ENCODE data around the gene RPIA. TPM values are rescaled to one million over a fixed set of nuclear protein-coding genes. Genes with fewer than 3 reads are reported as not detected.
"Not testable (repeated sequence)": the region's sequence is repeated elsewhere in the genome, so short reads cannot be mapped to it uniquely, and the experiment has no call there.

The RPIA gene
- total and polyA plus RNA-seq, 4 donors = 0.88 to 29.4 (median 3.1) TPM

GRCh38 chr2:88765154-88765888 lies 73.8 kb downstream of the RPIA start (continued):
- TF ChIP-seq YY1 (IDR thresholded peaks at IDR 0.05) = no peak

GRCh38 chr2:88765889-88766481 lies 74.5 kb downstream of the RPIA start:
- H3K9ac ChIP-seq (ENCODE audit: low read depth in 1 of 2, low read length in 2 of 2); H3K36me3 ChIP-seq (ENCODE audit: control insufficient read depth in 4 of 4, insufficient read depth in 3 of 4, low read depth in 1 of 4, low read length in 3 of 4); H3K27ac ChIP-seq (ENCODE audit: low read depth in 1 of 2, low read length in 2 of 2); DNase-seq (ENCODE audit: low spot score); H3K9me3 ChIP-seq (ENCODE audit: control insufficient read depth in 4 of 4, low read length in 3 of 4); H3K27me3 ChIP-seq (ENCODE audit: control insufficient read depth in 4 of 4, insufficient read depth in 4 of 4, low read length in 3 of 4): not testable (repeated sequence)
- Histone ChIP-seq H3K4me1 (ENCODE audit: control insufficient read depth in 4 of 4, insufficient read depth in 4 of 4, low read length in 3 of 4) (peaks cover 3 to 12% (median 10%) of the 10 kb centered on the region in 4 donors), H3K4me3 (ENCODE audit: low read depth in 1 of 3, low read length in 3 of 3) (peak overlapping the region in 1 of 3 donors; percentile 6)
- 34% methylated on average over 24 of the region's 24 CpGs for WGBS

- no peak for TF ChIP-seq FOXA2 (IDR thresholded peaks at IDR 0.05)
- no peak for TF ChIP-seq HNF4G (IDR thresholded peaks at IDR 0.05)
- TF ChIP-seq, protein P1, sequence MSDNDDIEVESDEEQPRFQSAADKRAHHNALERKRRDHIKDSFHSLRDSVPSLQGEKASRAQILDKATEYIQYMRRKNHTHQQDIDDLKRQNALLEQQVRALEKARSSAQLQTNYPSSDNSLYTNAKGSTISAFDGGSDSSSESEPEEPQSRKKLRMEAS (IDR thresholded peaks at IDR 0.05) = no peak
- no peak for TF ChIP-seq JUND (IDR thresholded peaks at IDR 0.05)
- TF ChIP-seq NR2F2 (IDR thresholded peaks at IDR 0.05) = no peak
- TF ChIP-seq, protein P2, sequence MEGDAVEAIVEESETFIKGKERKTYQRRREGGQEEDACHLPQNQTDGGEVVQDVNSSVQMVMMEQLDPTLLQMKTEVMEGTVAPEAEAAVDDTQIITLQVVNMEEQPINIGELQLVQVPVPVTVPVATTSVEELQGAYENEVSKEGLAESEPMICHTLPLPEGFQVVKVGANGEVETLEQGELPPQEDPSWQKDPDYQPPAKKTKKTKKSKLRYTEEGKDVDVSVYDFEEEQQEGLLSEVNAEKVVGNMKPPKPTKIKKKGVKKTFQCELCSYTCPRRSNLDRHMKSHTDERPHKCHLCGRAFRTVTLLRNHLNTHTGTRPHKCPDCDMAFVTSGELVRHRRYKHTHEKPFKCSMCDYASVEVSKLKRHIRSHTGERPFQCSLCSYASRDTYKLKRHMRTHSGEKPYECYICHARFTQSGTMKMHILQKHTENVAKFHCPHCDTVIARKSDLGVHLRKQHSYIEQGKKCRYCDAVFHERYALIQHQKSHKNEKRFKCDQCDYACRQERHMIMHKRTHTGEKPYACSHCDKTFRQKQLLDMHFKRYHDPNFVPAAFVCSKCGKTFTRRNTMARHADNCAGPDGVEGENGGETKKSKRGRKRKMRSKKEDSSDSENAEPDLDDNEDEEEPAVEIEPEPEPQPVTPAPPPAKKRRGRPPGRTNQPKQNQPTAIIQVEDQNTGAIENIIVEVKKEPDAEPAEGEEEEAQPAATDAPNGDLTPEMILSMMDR (IDR thresholded peaks at IDR 0.05; ENCODE audit: low read depth, low read length, missing input control) = no peak
- TF ChIP-seq SP1 (IDR thresholded peaks at IDR 0.05) = no peak
- TF ChIP-seq EGR1 (IDR thresholded peaks at IDR 0.05; ENCODE audit: low read depth in 2 of 2) = no peak
- TF ChIP-seq, protein P3, sequence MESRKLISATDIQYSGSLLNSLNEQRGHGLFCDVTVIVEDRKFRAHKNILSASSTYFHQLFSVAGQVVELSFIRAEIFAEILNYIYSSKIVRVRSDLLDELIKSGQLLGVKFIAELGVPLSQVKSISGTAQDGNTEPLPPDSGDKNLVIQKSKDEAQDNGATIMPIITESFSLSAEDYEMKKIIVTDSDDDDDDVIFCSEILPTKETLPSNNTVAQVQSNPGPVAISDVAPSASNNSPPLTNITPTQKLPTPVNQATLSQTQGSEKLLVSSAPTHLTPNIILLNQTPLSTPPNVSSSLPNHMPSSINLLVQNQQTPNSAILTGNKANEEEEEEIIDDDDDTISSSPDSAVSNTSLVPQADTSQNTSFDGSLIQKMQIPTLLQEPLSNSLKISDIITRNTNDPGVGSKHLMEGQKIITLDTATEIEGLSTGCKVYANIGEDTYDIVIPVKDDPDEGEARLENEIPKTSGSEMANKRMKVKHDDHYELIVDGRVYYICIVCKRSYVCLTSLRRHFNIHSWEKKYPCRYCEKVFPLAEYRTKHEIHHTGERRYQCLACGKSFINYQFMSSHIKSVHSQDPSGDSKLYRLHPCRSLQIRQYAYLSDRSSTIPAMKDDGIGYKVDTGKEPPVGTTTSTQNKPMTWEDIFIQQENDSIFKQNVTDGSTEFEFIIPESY (IDR thresholded peaks at IDR 0.05) = no peak
- TF ChIP-seq YY1 (IDR thresholded peaks at IDR 0.05) = no peak
- TF ChIP-seq, protein P4, sequence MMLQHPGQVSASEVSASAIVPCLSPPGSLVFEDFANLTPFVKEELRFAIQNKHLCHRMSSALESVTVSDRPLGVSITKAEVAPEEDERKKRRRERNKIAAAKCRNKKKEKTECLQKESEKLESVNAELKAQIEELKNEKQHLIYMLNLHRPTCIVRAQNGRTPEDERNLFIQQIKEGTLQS (IDR thresholded peaks at IDR 0.05) = no peak
- Histone ChIP-seq H3K27me3 (ENCODE audit: control insufficient read depth in 4 of 4, insufficient read depth in 4 of 4, low read length in 3 of 4) (peaks cover 0 to 10% (median 0%) of the 10 kb centered on the region in 4 donors), H3K27ac (ENCODE audit: low read depth in 1 of 2, low read length in 2 of 2) (no peak overlapping the region), H3K4me1 (ENCODE audit: control insufficient read depth in 4 of 4, insufficient read depth in 4 of 4, low read length in 3 of 4) (peaks cover 3 to 8% (median 8%) of the 10 kb centered on the region in 4 donors), H3K9me3 (ENCODE audit: control insufficient read depth in 4 of 4, low read length in 3 of 4) (peaks cover 0 to 5% (median 0%) of the 10 kb centered on the region in 4 donors), H3K36me3 (ENCODE audit: control insufficient read depth in 4 of 4, insufficient read depth in 3 of 4, low read depth in 1 of 4, low read length in 3 of 4) (no peaks in the 10 kb centered on the region), H3K4me3 (ENCODE audit: low read depth in 1 of 3, low read length in 3 of 3) (no peak overlapping the region), H3K9ac (ENCODE audit: low read depth in 1 of 2, low read length in 2 of 2) (no peak overlapping the region)
- no peak for DNase-seq (ENCODE audit: low spot score)
- 59% methylated on average over 4 of the region's 4 CpGs for WGBS
These were observed 78.5 kb downstream of the RPIA start for GRCh38 chr2:88770016-88770415.

GRCh38 chr2:88773233-88774028 lies 82.0 kb downstream of the RPIA start:
- not testable (repeated sequence) for H3K9me3 ChIP-seq (ENCODE audit: control insufficient read depth in 4 of 4, low read length in 3 of 4); H3K27ac ChIP-seq (ENCODE audit: low read depth in 1 of 2, low read length in 2 of 2); H3K9ac ChIP-seq (ENCODE audit: low read depth in 1 of 2, low read length in 2 of 2); DNase-seq (ENCODE audit: low spot score); H3K4me3 ChIP-seq (ENCODE audit: low read depth in 1 of 3, low read length in 3 of 3); H3K4me1 ChIP-seq (ENCODE audit: control insufficient read depth in 4 of 4, insufficient read depth in 4 of 4, low read length in 3 of 4); H3K36me3 ChIP-seq (ENCODE audit: control insufficient read depth in 4 of 4, insufficient read depth in 3 of 4, low read depth in 1 of 4, low read length in 3 of 4); H3K27me3 ChIP-seq (ENCODE audit: control insufficient read depth in 4 of 4, insufficient read depth in 4 of 4, low read length in 3 of 4)
- WGBS = 52% methylated on average over 7 of the region's 7 CpGs

DNA sequence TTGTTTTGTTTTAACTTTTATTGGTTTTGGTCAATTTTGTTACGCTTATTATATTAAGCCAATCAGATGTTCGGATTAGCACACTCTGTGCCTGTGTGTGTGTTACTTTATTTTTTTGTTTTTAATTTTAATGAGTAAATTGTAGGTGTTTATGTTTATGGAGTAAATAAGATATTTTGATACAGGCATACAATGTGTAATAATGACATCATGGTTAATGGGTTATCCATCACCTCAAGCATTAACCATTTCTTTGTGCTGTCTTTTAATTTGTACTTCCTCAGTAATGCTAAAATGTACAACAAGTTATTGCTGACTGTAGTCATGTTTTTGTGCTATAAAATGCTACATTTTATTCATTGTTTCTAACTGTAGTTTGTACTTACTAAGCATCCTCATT lies 97.7 kb downstream of the RPIA start:
- H3K4me1 ChIP-seq (ENCODE audit: control insufficient read depth in 4 of 4, insufficient read depth in 4 of 4, low read length in 3 of 4); DNase-seq (ENCODE audit: low spot score); H3K9me3 ChIP-seq (ENCODE audit: control insufficient read depth in 4 of 4, low read length in 3 of 4); H3K27ac ChIP-seq (ENCODE audit: low read depth in 1 of 2, low read length in 2 of 2); H3K36me3 ChIP-seq (ENCODE audit: control insufficient read depth in 4 of 4, insufficient read depth in 3 of 4, low read depth in 1 of 4, low read length in 3 of 4); H3K27me3 ChIP-seq (ENCODE audit: control insufficient read depth in 4 of 4, insufficient read depth in 4 of 4, low read length in 3 of 4); H3K4me3 ChIP-seq (ENCODE audit: low read depth in 1 of 3, low read length in 3 of 3); H3K9ac ChIP-seq (ENCODE audit: low read depth in 1 of 2, low read length in 2 of 2): not testable (repeated sequence)
- WGBS = 91% methylated on average over 2 of the region's 2 CpGs

GRCh38 chr2:88795932-88796331 lies 104.5 kb downstream of the RPIA start:
- 73% methylated on average over 2 of the region's 2 CpGs for WGBS
- H3K27ac ChIP-seq (ENCODE audit: low read depth in 1 of 2, low read length in 2 of 2); H3K9ac ChIP-seq (ENCODE audit: low read depth in 1 of 2, low read length in 2 of 2); H3K4me3 ChIP-seq (ENCODE audit: low read depth in 1 of 3, low read length in 3 of 3); H3K9me3 ChIP-seq (ENCODE audit: control insufficient read depth in 4 of 4, low read length in 3 of 4); DNase-seq (ENCODE audit: low spot score); H3K27me3 ChIP-seq (ENCODE audit: control insufficient read depth in 4 of 4, insufficient read depth in 4 of 4, low read length in 3 of 4); H3K4me1 ChIP-seq (ENCODE audit: control insufficient read depth in 4 of 4, insufficient read depth in 4 of 4, low read length in 3 of 4); H3K36me3 ChIP-seq (ENCODE audit: control insufficient read depth in 4 of 4, insufficient read depth in 3 of 4, low read depth in 1 of 4, low read length in 3 of 4): not testable (repeated sequence)

Measured in liver (tissue), 9 donors.